ENCODE data around the gene TEX29.

The TEX29 gene

GRCh38 chr13:111323950-111324651 lies 3.7 kb downstream of the TEX29 start:
- H3K27ac ChIP-seq (ENCODE audit: low read depth, low read length), result no peak overlapping the region
- H3K36me3 ChIP-seq (ENCODE audit: insufficient read depth, low read length), result no peaks in the 10 kb centered on the region
- H3K4me1 ChIP-seq (ENCODE audit: insufficient read depth, low read length), result no peaks in the 10 kb centered on the region
- no peak overlapping the region for H3K9ac ChIP-seq (ENCODE audit: low read length)
- no peaks in the 10 kb centered on the region for H3K27me3 ChIP-seq (ENCODE audit: control insufficient read depth in 1 of 2, insufficient read depth in 2 of 2, low read length in 2 of 2)
- H3K9me3 ChIP-seq (ENCODE audit: low read length), result no peaks in the 10 kb centered on the region
- H3K4me3 ChIP-seq (ENCODE audit: low read depth in 1 of 2, low read length in 2 of 2), result no peak overlapping the region

GRCh38 chr13:111324736-111325135 lies 4.3 kb downstream of the TEX29 start:
- H3K27me3 ChIP-seq (ENCODE audit: control insufficient read depth in 1 of 2, insufficient read depth in 2 of 2, low read length in 2 of 2), result no peaks in the 10 kb centered on the region
- H3K9me3 ChIP-seq (ENCODE audit: low read length), result no peaks in the 10 kb centered on the region
- H3K9ac ChIP-seq (ENCODE audit: low read length), result no peak overlapping the region

GRCh38 chr13:111325146-111325890 lies 4.9 kb downstream of the TEX29 start:
- Histone ChIP-seq H3K4me1 (ENCODE audit: insufficient read depth, low read length) (no peaks in the 10 kb centered on the region), H3K9me3 (ENCODE audit: low read length) (no peaks in the 10 kb centered on the region), H3K4me3 (ENCODE audit: low read depth in 1 of 2, low read length in 2 of 2) (no peak overlapping the region), H3K36me3 (ENCODE audit: insufficient read depth, low read length) (no peaks in the 10 kb centered on the region), H3K27me3 (ENCODE audit: control insufficient read depth in 1 of 2, insufficient read depth in 2 of 2, low read length in 2 of 2) (no peaks in the 10 kb centered on the region), H3K9ac (ENCODE audit: low read length) (no peak overlapping the region), H3K27ac (ENCODE audit: low read depth, low read length) (no peak overlapping the region)

More at GRCh38 chr13:111324736-111325135, 4.3 kb downstream of the TEX29 start:
- Histone ChIP-seq H3K36me3 (ENCODE audit: insufficient read depth, low read length) (no peaks in the 10 kb centered on the region), H3K27ac (ENCODE audit: low read depth, low read length) (no peak overlapping the region), H3K4me1 (ENCODE audit: insufficient read depth, low read length) (no peaks in the 10 kb centered on the region), H3K4me3 (ENCODE audit: low read depth in 1 of 2, low read length in 2 of 2) (no peak overlapping the region)

GRCh38 chr13:111325941-111326620 lies 5.6 kb downstream of the TEX29 start:
- no peaks in the 10 kb centered on the region for H3K36me3 ChIP-seq (ENCODE audit: insufficient read depth, low read length)
- H3K27me3 ChIP-seq (ENCODE audit: control insufficient read depth in 1 of 2, insufficient read depth in 2 of 2, low read length in 2 of 2), result no peaks in the 10 kb centered on the region
- H3K27ac ChIP-seq (ENCODE audit: low read depth, low read length), result no peak overlapping the region
- H3K4me1 ChIP-seq (ENCODE audit: insufficient read depth, low read length), result no peaks in the 10 kb centered on the region
- no peaks in the 10 kb centered on the region for H3K9me3 ChIP-seq (ENCODE audit: low read length)
- no peak overlapping the region for H3K9ac ChIP-seq (ENCODE audit: low read length)
- H3K4me3 ChIP-seq (ENCODE audit: low read depth in 1 of 2, low read length in 2 of 2), result no peak overlapping the region

- no peaks in the 10 kb centered on the region for H3K27me3 ChIP-seq (ENCODE audit: control insufficient read depth in 1 of 2, insufficient read depth in 2 of 2, low read length in 2 of 2)
Observed at GRCh38 chr13:111326621-111326965, 6.2 kb downstream of the TEX29 start.

GRCh38 chr13:111326981-111327642 lies 6.7 kb downstream of the TEX29 start:
- no peak overlapping the region for H3K4me3 ChIP-seq (ENCODE audit: low read depth in 1 of 2, low read length in 2 of 2)
- no peak overlapping the region for H3K9ac ChIP-seq (ENCODE audit: low read length)
- H3K27me3 ChIP-seq (ENCODE audit: control insufficient read depth in 1 of 2, insufficient read depth in 2 of 2, low read length in 2 of 2), result no peaks in the 10 kb centered on the region
- no peaks in the 10 kb centered on the region for H3K4me1 ChIP-seq (ENCODE audit: insufficient read depth, low read length)
- H3K9me3 ChIP-seq (ENCODE audit: low read length), result no peaks in the 10 kb centered on the region
- H3K27ac ChIP-seq (ENCODE audit: low read depth, low read length), result no peak overlapping the region
- H3K36me3 ChIP-seq (ENCODE audit: insufficient read depth, low read length), result no peaks in the 10 kb centered on the region

More at GRCh38 chr13:111326621-111326965, 6.2 kb downstream of the TEX29 start:
- Histone ChIP-seq H3K27ac (ENCODE audit: low read depth, low read length) (no peak overlapping the region), H3K9me3 (ENCODE audit: low read length) (no peaks in the 10 kb centered on the region), H3K36me3 (ENCODE audit: insufficient read depth, low read length) (no peaks in the 10 kb centered on the region), H3K4me1 (ENCODE audit: insufficient read depth, low read length) (no peaks in the 10 kb centered on the region), H3K9ac (ENCODE audit: low read length) (no peak overlapping the region), H3K4me3 (ENCODE audit: low read depth in 1 of 2, low read length in 2 of 2) (no peak overlapping the region)

GRCh38 chr13:111327730-111328573 lies 7.5 kb downstream of the TEX29 start:
- Histone ChIP-seq H3K9me3 (ENCODE audit: low read length) (peaks cover 4% of the 10 kb centered on the region), H3K4me1 (ENCODE audit: insufficient read depth, low read length) (no peaks in the 10 kb centered on the region), H3K4me3 (ENCODE audit: low read depth in 1 of 2, low read length in 2 of 2) (no peak overlapping the region), H3K27me3 (ENCODE audit: control insufficient read depth in 1 of 2, insufficient read depth in 2 of 2, low read length in 2 of 2) (no peaks in the 10 kb centered on the region), H3K9ac (ENCODE audit: low read length) (no peak overlapping the region), H3K27ac (ENCODE audit: low read depth, low read length) (no peak overlapping the region), H3K36me3 (ENCODE audit: insufficient read depth, low read length) (no peaks in the 10 kb centered on the region)

GRCh38 chr13:111328574-111329410 lies 8.3 kb downstream of the TEX29 start:
- Histone ChIP-seq H3K4me3 (ENCODE audit: low read depth in 1 of 2, low read length in 2 of 2) (no peak overlapping the region), H3K4me1 (ENCODE audit: insufficient read depth, low read length) (no peaks in the 10 kb centered on the region), H3K9ac (ENCODE audit: low read length) (no peak overlapping the region), H3K27ac (ENCODE audit: low read depth, low read length) (no peak overlapping the region), H3K27me3 (ENCODE audit: control insufficient read depth in 1 of 2, insufficient read depth in 2 of 2, low read length in 2 of 2) (no peaks in the 10 kb centered on the region), H3K9me3 (ENCODE audit: low read length) (peaks cover 4% of the 10 kb centered on the region), H3K36me3 (ENCODE audit: insufficient read depth, low read length) (no peaks in the 10 kb centered on the region)

GRCh38 chr13:111329641-111330040 lies 9.2 kb downstream of the TEX29 start:
- Histone ChIP-seq H3K4me1 (ENCODE audit: insufficient read depth, low read length) (no peaks in the 10 kb centered on the region), H3K9me3 (ENCODE audit: low read length) (peaks cover 4% of the 10 kb centered on the region), H3K9ac (ENCODE audit: low read length) (no peak overlapping the region), H3K4me3 (ENCODE audit: low read depth in 1 of 2, low read length in 2 of 2) (no peak overlapping the region), H3K36me3 (ENCODE audit: insufficient read depth, low read length) (no peaks in the 10 kb centered on the region), H3K27me3 (ENCODE audit: control insufficient read depth in 1 of 2, insufficient read depth in 2 of 2, low read length in 2 of 2) (no peaks in the 10 kb centered on the region), H3K27ac (ENCODE audit: low read depth, low read length) (no peak overlapping the region)

- Histone ChIP-seq H3K27ac (ENCODE audit: low read depth, low read length) (no peak overlapping the region), H3K9ac (ENCODE audit: low read length) (no peak overlapping the region), H3K27me3 (ENCODE audit: control insufficient read depth in 1 of 2, insufficient read depth in 2 of 2, low read length in 2 of 2) (no peaks in the 10 kb centered on the region), H3K4me3 (ENCODE audit: low read depth in 1 of 2, low read length in 2 of 2) (no peak overlapping the region), H3K36me3 (ENCODE audit: insufficient read depth, low read length) (no peaks in the 10 kb centered on the region), H3K9me3 (ENCODE audit: low read length) (peaks cover 4% of the 10 kb centered on the region), H3K4me1 (ENCODE audit: insufficient read depth, low read length) (no peaks in the 10 kb centered on the region)
Observed at GRCh38 chr13:111330066-111330610, 9.7 kb downstream of the TEX29 start.
